Measurements from ENCODE around the gene ANXA11. TPM values are rescaled to one million over a fixed set of nuclear protein-coding genes. Genes with fewer than 3 reads are reported as not detected.

The ANXA11 gene
- total RNA-seq, 5 donors from 2014 or later (not counting 1 experiment from before 2014, with no cell fraction given) = 196 to 222 (median 208) TPM

DNA sequence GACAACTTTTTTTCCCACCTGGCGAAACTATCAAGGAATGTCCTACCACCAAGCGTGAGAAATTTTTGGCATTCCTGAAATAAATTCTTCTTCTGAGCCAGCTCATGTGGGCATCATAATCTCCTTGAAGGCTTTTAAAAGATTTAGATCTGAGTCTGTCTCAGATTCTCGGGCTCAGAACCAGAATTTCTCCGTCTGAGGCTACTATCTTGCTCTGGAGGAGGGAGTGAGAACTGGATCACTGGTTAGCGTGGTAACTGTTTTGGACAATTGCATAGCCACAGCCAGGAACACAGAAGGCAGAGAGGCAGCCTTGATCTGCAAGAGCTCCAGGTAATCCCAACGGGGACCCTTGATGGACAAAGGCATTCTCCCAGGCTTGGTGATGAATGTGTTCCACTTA, 73.8 kb downstream of the ANXA11 start:
- Histone ChIP-seq H3K4me1 (ENCODE audit: control insufficient read depth in 1 of 2, extremely low read depth in 1 of 2, insufficient read depth in 2 of 2, low read length in 2 of 2) (peaks cover 0 to 5% of the 10 kb centered on the region in 2 experiments), H3K27ac (ENCODE audit: low read length) (no peak overlapping the region), H3K4me3 (ENCODE audit: control insufficient read depth in 1 of 2, extremely low read depth in 1 of 2, low read length in 1 of 2) (no peak overlapping the region), H3K36me3 (ENCODE audit: control insufficient read depth in 2 of 2, extremely low read depth in 1 of 2, insufficient read depth in 1 of 2, low read length in 1 of 2) (no peaks in the 10 kb centered on the region), H3K9me3 (no peaks in the 10 kb centered on the region), H3K27me3 (replicated peaks in 1 of 2; ENCODE audit: control insufficient read depth in 2 of 2, extremely low read depth in 1 of 2, insufficient read depth in 2 of 2, low read length in 1 of 2) (peaks cover 6 to 48% of the 10 kb centered on the region in 2 experiments)
- ChIA-PET CTCF (no interaction called here), POLR2A (no interaction called here)
- Mint-ChIP-seq H3K27ac (no peak overlapping the region), H3K9me3 (no peaks in the 10 kb centered on the region), H3K27me3 (peaks cover 33 to 41% of the 10 kb centered on the region in 2 donors), H3K4me3 (no peak overlapping the region), H3K36me3 (no peaks in the 10 kb centered on the region), H3K4me1 (peaks cover 3 to 8% (median 7%) of the 10 kb centered on the region in 3 donors)
- ATAC-seq (replicated peaks in 1 of 4) = no peak
- DNase-seq = no peak
- WGBS (ENCODE audit: insufficient coverage) = 83% methylated on average over 5 of the region's 6 CpGs

DNA sequence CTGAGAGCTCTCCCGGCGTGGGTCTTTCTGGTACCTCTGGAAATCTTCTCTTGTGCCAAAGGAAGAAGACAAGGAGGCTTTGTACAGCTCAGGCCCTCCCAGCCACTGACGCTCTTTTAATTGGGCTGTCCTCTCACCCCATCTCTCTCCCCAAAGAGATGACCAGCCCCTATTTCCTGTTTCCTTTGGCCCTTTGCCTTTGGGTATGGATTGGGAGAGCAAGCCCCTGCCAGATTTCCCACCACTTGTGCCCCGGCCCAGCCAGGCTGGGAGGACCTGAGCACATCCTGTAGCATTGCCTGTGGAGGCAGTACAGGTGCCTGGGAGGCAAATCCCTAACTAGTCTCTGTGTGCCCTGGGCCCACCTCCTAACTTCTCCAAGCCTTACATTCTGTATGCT, 78.5 kb downstream of the ANXA11 start:
- Mint-ChIP-seq H3K36me3 (no peaks in the 10 kb centered on the region), H3K27ac (no peak overlapping the region), H3K4me1 (peaks cover 0 to under 1% (median 0%) of the 10 kb centered on the region in 3 donors), H3K9me3 (no peaks in the 10 kb centered on the region), H3K27me3 (peaks cover 12 to 21% of the 10 kb centered on the region in 2 donors), H3K4me3 (no peak overlapping the region)
- no peak for ATAC-seq (replicated peaks in 1 of 4)
- CTCF ChIA-PET = no interaction called here
- no peak overlapping the region for H3K27ac ChIP-seq (ENCODE audit: low read length)
- DNase-seq = no peak
- H3K36me3 ChIP-seq (ENCODE audit: control insufficient read depth in 2 of 2, extremely low read depth in 1 of 2, insufficient read depth in 1 of 2, low read length in 1 of 2) = no peaks in the 10 kb centered on the region
- peaks cover 0 to 16% of the 10 kb centered on the region in 2 experiments for H3K27me3 ChIP-seq (replicated peaks in 1 of 2; ENCODE audit: control insufficient read depth in 2 of 2, extremely low read depth in 1 of 2, insufficient read depth in 2 of 2, low read length in 1 of 2)
- H3K4me1 ChIP-seq (ENCODE audit: control insufficient read depth in 1 of 2, extremely low read depth in 1 of 2, insufficient read depth in 2 of 2, low read length in 2 of 2) = no peaks in the 10 kb centered on the region
- POLR2A ChIA-PET = no interaction called here
- no peaks in the 10 kb centered on the region for H3K9me3 ChIP-seq
- no peak overlapping the region for H3K4me3 ChIP-seq (ENCODE audit: control insufficient read depth in 1 of 2, extremely low read depth in 1 of 2, low read length in 1 of 2)
- 86% methylated on average over 3 of the region's 4 CpGs for WGBS (ENCODE audit: insufficient coverage)

DNA sequence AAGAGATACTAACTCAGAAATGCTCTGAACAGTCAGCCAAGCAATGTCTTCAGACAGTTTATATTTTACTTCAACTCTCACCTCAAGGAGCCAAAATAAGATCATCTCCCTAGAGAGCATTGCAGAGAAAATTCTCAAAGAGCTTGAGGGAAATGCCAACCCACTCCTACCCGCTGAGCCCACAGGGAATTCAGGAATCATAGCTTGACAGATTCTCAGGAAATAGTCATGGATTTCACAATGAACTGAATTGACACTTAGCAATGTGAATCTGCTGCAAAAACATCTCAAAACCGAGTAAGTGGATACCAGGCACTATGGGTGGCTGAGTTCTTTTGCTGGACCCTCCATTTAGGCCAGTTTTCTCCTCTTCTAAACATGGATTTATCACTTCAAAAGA, 82.6 kb downstream of the ANXA11 start:
- no peaks in the 10 kb centered on the region for H3K4me1 ChIP-seq (ENCODE audit: control insufficient read depth in 1 of 2, extremely low read depth in 1 of 2, insufficient read depth in 2 of 2, low read length in 2 of 2)
- DNase-seq (no peak), ATAC-seq (replicated peaks in 1 of 4) (no peak)
- H3K27me3 ChIP-seq (replicated peaks in 1 of 2; ENCODE audit: control insufficient read depth in 2 of 2, extremely low read depth in 1 of 2, insufficient read depth in 2 of 2, low read length in 1 of 2) = peaks cover 0 to 7% of the 10 kb centered on the region in 2 experiments
- no peaks in the 10 kb centered on the region for H3K9me3 ChIP-seq
- Mint-ChIP-seq H3K27me3 (peaks cover 7 to 13% of the 10 kb centered on the region in 2 donors), H3K4me1 (no peaks in the 10 kb centered on the region), H3K27ac (no peak overlapping the region), H3K9me3 (no peaks in the 10 kb centered on the region), H3K4me3 (no peak overlapping the region), H3K36me3 (no peaks in the 10 kb centered on the region)
- no peak overlapping the region for H3K27ac ChIP-seq (ENCODE audit: low read length)
- WGBS (ENCODE audit: insufficient coverage) = no CpG with 5 or more reads among the region's 2 CpGs
- no peaks in the 10 kb centered on the region for H3K36me3 ChIP-seq (ENCODE audit: control insufficient read depth in 2 of 2, extremely low read depth in 1 of 2, insufficient read depth in 1 of 2, low read length in 1 of 2)
- ChIA-PET POLR2A (no interaction called here), CTCF (no interaction called here)
- no peak overlapping the region for H3K4me3 ChIP-seq (ENCODE audit: control insufficient read depth in 1 of 2, extremely low read depth in 1 of 2, low read length in 1 of 2)

DNA sequence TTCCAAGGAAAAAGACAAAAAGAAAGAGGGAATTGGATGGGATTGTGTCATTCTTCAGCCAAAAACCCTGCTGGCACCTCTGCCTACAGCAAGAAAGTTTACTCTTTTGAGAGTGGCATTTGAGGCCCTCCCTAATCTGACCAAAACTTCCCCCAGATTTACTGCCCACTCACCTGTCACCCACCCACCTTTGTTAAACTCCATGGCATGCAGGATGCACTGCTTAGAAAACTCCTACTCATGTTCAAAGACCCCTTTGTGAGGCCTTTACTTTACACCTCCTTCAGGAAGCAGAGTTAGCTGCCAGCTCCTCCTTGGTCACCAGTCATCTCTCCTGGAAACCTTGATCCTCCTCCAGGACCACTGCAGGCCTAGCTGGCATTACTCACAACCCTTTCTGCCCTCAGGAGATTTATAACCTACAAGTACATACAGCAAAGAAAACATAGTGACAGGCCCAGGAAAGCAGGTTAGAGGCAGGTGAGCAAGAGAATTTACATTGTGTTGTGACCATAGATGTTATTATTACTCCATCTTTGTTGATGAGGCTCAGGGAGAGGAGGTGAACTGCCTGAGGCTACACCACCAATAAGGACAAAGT, 83.1 kb downstream of the ANXA11 start:
- Mint-ChIP-seq H3K27me3 (peaks cover 7 to 11% of the 10 kb centered on the region in 2 donors), H3K9me3 (no peaks in the 10 kb centered on the region), H3K36me3 (no peaks in the 10 kb centered on the region), H3K4me3 (no peak overlapping the region), H3K27ac (no peak overlapping the region), H3K4me1 (no peaks in the 10 kb centered on the region)
- H3K36me3 ChIP-seq (ENCODE audit: control insufficient read depth in 2 of 2, extremely low read depth in 1 of 2, insufficient read depth in 1 of 2, low read length in 1 of 2) = no peaks in the 10 kb centered on the region
- POLR2A ChIA-PET = interaction anchor here in 1 of 2 donors (0.6 kb wide), 1 partner anchor 12 kb away, joined by 3 read pairs; no protein-coding TSS in a partner anchor
- peaks cover 0 to 7% of the 10 kb centered on the region in 2 experiments for H3K27me3 ChIP-seq (replicated peaks in 1 of 2; ENCODE audit: control insufficient read depth in 2 of 2, extremely low read depth in 1 of 2, insufficient read depth in 2 of 2, low read length in 1 of 2)
- H3K4me3 ChIP-seq (ENCODE audit: control insufficient read depth in 1 of 2, extremely low read depth in 1 of 2, low read length in 1 of 2) = no peak overlapping the region
- no peaks in the 10 kb centered on the region for H3K4me1 ChIP-seq (ENCODE audit: control insufficient read depth in 1 of 2, extremely low read depth in 1 of 2, insufficient read depth in 2 of 2, low read length in 2 of 2)
- CTCF ChIA-PET = no interaction called here
- no peak for DNase-seq
- no peak overlapping the region for H3K27ac ChIP-seq (ENCODE audit: low read length)
- ATAC-seq (replicated peaks in 1 of 4) = no peak
- no peaks in the 10 kb centered on the region for H3K9me3 ChIP-seq

DNA sequence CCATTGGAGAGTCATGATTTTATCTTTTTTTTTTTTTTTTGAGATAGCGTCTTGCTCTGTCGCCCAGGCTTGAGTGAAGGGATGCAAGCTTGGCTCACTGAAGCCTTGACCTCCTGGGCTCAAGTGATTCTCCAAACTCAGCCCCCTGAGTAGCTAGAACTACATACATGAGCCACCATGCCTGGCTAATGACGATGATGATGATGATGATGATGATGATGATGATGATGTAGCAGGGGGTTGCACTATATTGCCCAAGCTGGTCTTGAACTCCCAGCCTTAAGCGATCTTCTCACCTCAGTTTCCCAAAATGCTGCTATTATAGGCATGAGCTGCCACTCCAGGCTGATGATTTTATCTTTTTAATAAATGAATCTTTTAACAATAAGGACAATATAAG, 86.7 kb downstream of the ANXA11 start:
- Mint-ChIP-seq H3K4me1 (no peaks in the 10 kb centered on the region), H3K36me3 (no peaks in the 10 kb centered on the region), H3K9me3 (no peaks in the 10 kb centered on the region), H3K4me3 (no peak overlapping the region), H3K27me3 (peaks cover 0 to 11% of the 10 kb centered on the region in 2 donors), H3K27ac (no peak overlapping the region)
- ChIA-PET CTCF (interaction anchor here in 1 of 2 donors (0.6 kb wide), 1 partner anchor 1082 kb away, joined by 4 read pairs; no protein-coding TSS in a partner anchor), POLR2A (interaction anchor here in 1 of 2 donors (0.7 kb wide), 2 partner anchors 22 to 302 kb away, joined by 4 to 6 read pairs; no protein-coding TSS in a partner anchor)
- WGBS (ENCODE audit: insufficient coverage) = 100% methylated on average over 1 of the region's 4 CpGs
- DNase-seq (no peak), ATAC-seq (replicated peaks in 1 of 4) (no peak)
- Histone ChIP-seq H3K4me1 (ENCODE audit: control insufficient read depth in 1 of 2, extremely low read depth in 1 of 2, insufficient read depth in 2 of 2, low read length in 2 of 2) (no peaks in the 10 kb centered on the region), H3K9me3 (no peaks in the 10 kb centered on the region), H3K36me3 (ENCODE audit: control insufficient read depth in 2 of 2, extremely low read depth in 1 of 2, insufficient read depth in 1 of 2, low read length in 1 of 2) (no peaks in the 10 kb centered on the region), H3K27ac (ENCODE audit: low read length) (no peak overlapping the region), H3K27me3 (replicated peaks in 1 of 2; ENCODE audit: control insufficient read depth in 2 of 2, extremely low read depth in 1 of 2, insufficient read depth in 2 of 2, low read length in 1 of 2) (no peaks in the 10 kb centered on the region), H3K4me3 (ENCODE audit: control insufficient read depth in 1 of 2, extremely low read depth in 1 of 2, low read length in 1 of 2) (no peak overlapping the region)

DNA sequence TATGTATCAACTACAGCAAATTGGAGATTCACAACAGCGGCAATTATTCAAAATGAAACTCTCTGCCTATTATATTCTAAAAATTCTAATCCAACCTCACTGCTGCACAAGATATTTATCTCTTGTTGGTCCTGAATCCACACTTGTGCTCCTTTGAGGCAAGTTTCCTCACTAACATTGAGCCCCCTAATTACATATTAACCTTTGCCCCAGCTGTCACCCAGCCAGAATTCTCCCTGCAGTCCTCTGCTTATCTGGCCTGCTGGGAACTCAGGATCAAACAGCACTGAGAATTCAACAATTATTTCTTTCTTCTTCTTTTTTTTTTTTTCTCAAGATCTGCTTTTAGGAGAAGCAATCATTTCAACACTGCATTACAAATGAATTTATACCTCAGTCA, 94.4 kb downstream of the ANXA11 start:
- no peak overlapping the region for H3K4me3 ChIP-seq (ENCODE audit: control insufficient read depth in 1 of 2, extremely low read depth in 1 of 2, low read length in 1 of 2)
- ATAC-seq (replicated peaks in 1 of 4) (no peak), DNase-seq (no peak)
- no peaks in the 10 kb centered on the region for H3K36me3 ChIP-seq (ENCODE audit: control insufficient read depth in 2 of 2, extremely low read depth in 1 of 2, insufficient read depth in 1 of 2, low read length in 1 of 2)
- Mint-ChIP-seq H3K27me3 (no peaks in the 10 kb centered on the region), H3K4me3 (no peak overlapping the region), H3K36me3 (no peaks in the 10 kb centered on the region), H3K27ac (no peak overlapping the region), H3K9me3 (peaks cover 0 to 23% (median 10%) of the 10 kb centered on the region in 3 donors), H3K4me1 (peaks cover 0 to 7% (median 3%) of the 10 kb centered on the region in 3 donors)
- ChIA-PET POLR2A (no interaction called here), CTCF (no interaction called here)
- H3K4me1 ChIP-seq (ENCODE audit: control insufficient read depth in 1 of 2, extremely low read depth in 1 of 2, insufficient read depth in 2 of 2, low read length in 2 of 2) = peaks cover 0 to 3% of the 10 kb centered on the region in 2 experiments
- no CpG with 5 or more reads among the region's 1 CpG for WGBS (ENCODE audit: insufficient coverage)
- H3K27me3 ChIP-seq (replicated peaks in 1 of 2; ENCODE audit: control insufficient read depth in 2 of 2, extremely low read depth in 1 of 2, insufficient read depth in 2 of 2, low read length in 1 of 2) = no peaks in the 10 kb centered on the region
- H3K9me3 ChIP-seq = no peaks in the 10 kb centered on the region
- no peak overlapping the region for H3K27ac ChIP-seq (ENCODE audit: low read length)
